HepG2 (cell line): ENCODE results near the gene PARP1. TPM values are rescaled to one million over a fixed set of nuclear protein-coding genes. Genes with fewer than 3 reads are reported as not detected.

Experiments
- ATAC-seq: fragments of 200-7000 bp; cut with Tn5 transposase; 3 replicates; pipeline ENCODE4 v1.9.1; 2020; ENCODE audit warnings: mild to moderate bottlenecking, moderate library complexity
- BruUV-seq: library from RNA; stranded (reverse); fragments of 400-500 nt; replicated peaks from 2 replicates; lab custom pipeline; 2021; lab: Mats Ljungman, UMichigan
- CTCF ChIA-PET: fragments of 300-600 bp; formaldehyde crosslinking; extraction: SDS; loops from one replicate; lab custom pipeline; 2021; ENCODE audit warnings: low total read pairs, inconsistent platforms, low intra/inter-chr PET ratio; lab: Yijun Ruan, JAX
- POLR2A ChIA-PET: fragments of 350-600 bp; sonication (Branson Sonifier 250); formaldehyde crosslinking; loops from one replicate; lab custom pipeline; 2020; ENCODE audit warnings: antibody characterized with exemption, inconsistent platforms; lab: Yijun Ruan, JAX
- DNase-seq: peaks from one replicate; pipeline ENCODE4 v3.0.0-alpha.2; 2015; ENCODE audit warnings: low spot score
- FAIRE-seq: peaks from 3 replicates; lab custom pipeline; 2011; peaks lifted over from hg19 to GRCh38; lab: Jason Lieb, UNC
- H2AFZ ChIP-seq: one replicate; pipeline ENCODE4 v1.6.1; 2011; ENCODE audit warnings: low read length, inconsistent platforms
- H3K27ac ChIP-seq: fragments of 300-600 bp; 3 replicates; pipeline ENCODE4 v1.8.0; 2011; ENCODE audit warnings: mixed run types, mild to moderate bottlenecking, mixed read lengths, low read length, inconsistent platforms; ENCODE audit not compliant: insufficient read depth; ENCODE audit errors: extremely low read length
- H3K27me3 ChIP-seq, 2 experiments: fragments of 200-600 bp in 1 of 2; 2 replicates in 1 of 2; 3 replicates in 1 of 2; pipeline versions ENCODE4 v1.6.0 to v1.8.0; 2011; ENCODE audit warnings: low read length in 2 of 2, mild to moderate bottlenecking in 2 of 2, moderate library complexity in 2 of 2, inconsistent platforms in 1 of 2; ENCODE audit not compliant: insufficient read depth in 2 of 2, control insufficient read depth in 1 of 2
- H3K36me3 ChIP-seq, 2 experiments: fragments of 200-600 bp in 1 of 2; replicated peaks in 1 of 2; 2 replicates in 1 of 2; 3 replicates in 1 of 2; pipeline versions ENCODE4 v1.5.1 to v1.8.0; 2011; ENCODE audit warnings: low read length in 2 of 2, inconsistent platforms in 1 of 2; ENCODE audit not compliant: insufficient read depth in 2 of 2, control insufficient read depth in 1 of 2
- H3K4me1 ChIP-seq: 2 replicates; pipeline ENCODE4 v1.5.1; 2012; ENCODE audit warnings: low read length, inconsistent platforms; ENCODE audit not compliant: insufficient read depth
- H3K4me2 ChIP-seq: 2 replicates; pipeline ENCODE4 v1.6.0; 2011; ENCODE audit warnings: low read depth, low read length, inconsistent platforms
- H3K4me3 ChIP-seq, 3 experiments: fragments of 200-600 bp in 1 of 3; sonication (generic), shearing (Covaris generic) in 1 of 3; replicated peaks in 1 of 3; 2 replicates each; pipeline ENCODE4 v1.5.1; 2011 to 2016; ENCODE audit warnings: low read length in 3 of 3, inconsistent platforms in 2 of 3, low read depth in 2 of 3, mild to moderate bottlenecking in 2 of 3, control low read depth in 1 of 3, mixed read lengths in 1 of 3; ENCODE audit not compliant: insufficient read depth in 1 of 3
- H3K79me2 ChIP-seq: one replicate; pipeline ENCODE4 v1.6.1; 2011; ENCODE audit warnings: low read length, inconsistent platforms; ENCODE audit not compliant: insufficient read depth
- H3K9ac ChIP-seq: 2 replicates; pipeline ENCODE4 v1.6.0; 2011; ENCODE audit warnings: mild to moderate bottlenecking, low read depth, low read length, inconsistent platforms; ENCODE audit not compliant: insufficient read depth
- H3K9me3 ChIP-seq: 2 replicates; pipeline ENCODE4 v1.5.1; 2012; ENCODE audit warnings: mild to moderate bottlenecking, low read length
- H4K20me1 ChIP-seq: 2 replicates; pipeline ENCODE4 v1.6.0; 2011; ENCODE audit warnings: inconsistent platforms, mild to moderate bottlenecking, low read length, moderate library complexity; ENCODE audit not compliant: insufficient read depth
- ARNT ChIP-seq: fragments of 450-650 bp; IDR thresholded peaks from 2 replicates; pipeline ENCODE4 v1.6.1; 2017
- CENPBD1 ChIP-seq: sonication (generic); formaldehyde crosslinking; IDR thresholded peaks from 2 replicates; pipeline ENCODE4 v1.8.0; 2022; ENCODE audit warnings: missing genetic modification reagents, low read depth, mild to moderate bottlenecking, borderline replicate concordance
- FOXK2 ChIP-seq: fragments of 450-650 bp; IDR thresholded peaks from 2 replicates; pipeline ENCODE4 v1.6.1; 2016
- HCFC1 ChIP-seq: fragments of 150-350 bp; IDR thresholded peaks from 2 replicates; pipeline ENCODE4 v1.6.1; 2014; ENCODE audit warnings: low read depth, low read length
- IKZF4 ChIP-seq: sonication (generic); formaldehyde crosslinking; IDR thresholded peaks from 2 replicates; pipeline ENCODE4 v1.5.1; 2020; ENCODE audit warnings: borderline replicate concordance, mild to moderate bottlenecking, low read depth, missing genetic modification reagents; ENCODE audit errors: not compliant biosample characterization
- ZNF432 ChIP-seq: sonication (generic); formaldehyde crosslinking; IDR thresholded peaks from 2 replicates; pipeline ENCODE4 v1.5.0; 2020; ENCODE audit warnings: missing genetic modification reagents, mild to moderate bottlenecking, borderline replicate concordance
- ZNF572 ChIP-seq: sonication (generic); formaldehyde crosslinking; IDR thresholded peaks from 2 replicates; pipeline ENCODE4 v1.5.1; 2020; ENCODE audit warnings: mild to moderate bottlenecking, missing genetic modification reagents
- WGBS: methylation state at CpG from one replicate; pipeline ENCODE4 v1.1.6; 2017; ENCODE audit warnings: low lambda C conversion rate; 5-methylcytosine and 5-hydroxymethylcytosine counted together
- in situ Hi-C: cut with HindIII; loops from 2 replicates; pipeline ENCODE4 v1.10.0; 2017; ENCODE audit warnings: low pct_unique_long_range_greater_than_20kb; ENCODE audit not compliant: extremely low pct_ligation_motif_present
- intact Hi-C: fragments of 100-400 bp; cut with micrococcal nuclease; formaldehyde crosslinking; loops from one replicate; pipeline ENCODE4 v1.10.0; 2022; ENCODE audit not compliant: unreplicated experiment
- polyA plus RNA-seq, 8 experiments: library from polyadenylated mRNA; depleted of rRNA in 3 of 8; stranded (reverse) in 7 of 8; unstranded in 1 of 8; fragments of >200 nt; fragmentation: Illumina TruSeq in 4 of 8; extraction: Trizol in 4 of 8; gene quantifications; 2 replicates each; pipeline versions ENCODE4 v1.2.1 to v1.2.3, GENCODE V29; 2011 to 2016; ENCODE audit warnings: low read depth in 4 of 8, missing spikeins in 1 of 8, mixed read lengths in 1 of 8; ENCODE audit not compliant: insufficient read depth in 1 of 8
- total RNA-seq, 5 experiments: library from RNA; depleted of rRNA; stranded (reverse); fragments of >200 nt; fragmentation: Illumina TruSeq; extraction: Trizol; gene quantifications; 2 replicates each; pipeline ENCODE4 v1.2.3, GENCODE V29; 2016; ENCODE audit warnings: low read depth in 1 of 5

Gene PARP1
- total and polyA plus RNA-seq, 2 of the 13 experiments (the other 11 are each of a cell fraction or from before 2014, with no cell fraction given) = 50.1 to 85.2 TPM

DNA sequence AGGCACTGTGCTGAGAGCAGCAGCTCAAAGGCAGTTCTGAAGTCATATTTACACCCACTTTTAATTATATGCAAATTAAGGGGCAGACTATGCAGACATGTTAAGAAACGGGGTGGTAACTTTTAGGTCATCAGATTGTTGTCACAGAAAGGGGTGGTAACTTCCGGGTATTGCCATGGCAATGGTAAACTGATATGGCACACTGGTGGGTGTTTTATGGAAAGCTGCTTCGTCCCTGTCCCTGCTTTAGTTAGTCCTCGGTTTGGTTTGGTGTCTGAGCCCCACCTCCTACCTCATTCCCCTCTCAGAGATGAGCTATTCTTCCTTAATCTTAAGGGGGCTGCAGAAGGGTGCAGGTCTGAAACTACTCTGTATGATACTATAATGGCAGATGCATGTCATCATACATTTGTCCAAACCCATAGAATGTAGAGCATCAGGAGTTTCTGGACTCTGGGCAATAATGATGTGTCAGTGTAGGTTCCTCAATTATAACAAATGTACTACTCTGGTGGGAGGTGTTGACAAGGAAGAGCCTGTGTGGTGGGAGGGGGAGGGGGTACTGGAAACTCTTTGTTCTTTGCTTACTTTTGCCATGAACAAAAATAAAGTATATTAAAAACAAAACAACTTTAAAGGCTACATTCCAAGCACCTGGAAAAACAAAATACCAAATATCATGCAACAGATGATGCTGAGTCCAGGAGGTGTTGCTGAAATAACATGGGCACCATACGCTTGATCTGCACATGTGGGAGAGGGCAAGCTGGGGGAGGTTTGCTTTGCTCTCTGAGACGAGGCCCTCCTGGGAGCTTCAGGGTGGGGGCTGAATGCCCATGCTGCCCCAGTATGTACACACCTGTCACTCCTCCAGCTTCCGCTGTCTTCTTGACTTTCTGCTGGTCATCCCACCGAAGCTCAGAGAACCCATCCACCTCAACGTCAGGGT, 6.3 kb downstream of the PARP1 start:
- intact Hi-C loops = no loop called here
- in situ Hi-C loops = no loop called here
- FAIRE-seq (no peak), ATAC-seq (no peak), DNase-seq (no peak)
- ChIA-PET POLR2A (no interaction called here), CTCF (no interaction called here)
- no peak overlapping the region for H3K9ac ChIP-seq
- no peak overlapping the region for H2AFZ ChIP-seq
- no peak overlapping the region for H3K27ac ChIP-seq
- 97% methylated on average over 9 of the region's 9 CpGs for WGBS
- peaks cover 7 to 37% of the 10 kb centered on the region in 2 experiments for H3K36me3 ChIP-seq
- no peak overlapping the region for H3K4me2 ChIP-seq
- H3K4me3 ChIP-seq = no peak overlapping the region
- H3K4me1 ChIP-seq = peaks cover 76% of the 10 kb centered on the region
- peaks cover 41% of the 10 kb centered on the region for H3K79me2 ChIP-seq
- TF ChIP-seq IKZF4 (CRISPR knock-in tag) (no peak), FOXK2 (no peak), ZNF572 (CRISPR knock-in tag) (no peak), ARNT (no peak), CENPBD1 (no peak), HCFC1 (no peak), ZNF432 (no peak)
- BruUV-seq = no TSS peak
- H4K20me1 ChIP-seq = peaks cover 10% of the 10 kb centered on the region
- H3K9me3 ChIP-seq = no peaks in the 10 kb centered on the region
- H3K27me3 ChIP-seq = no peaks in the 10 kb centered on the region
